K562 (cell line): Measurements from ENCODE around the gene PARD3. TPM values are rescaled to one million over a fixed set of nuclear protein-coding genes. Genes with fewer than 3 reads are reported as not detected.

Experiments
- KDM2B ChIP-seq: fragments of 250-450 bp; sonication (Bioruptor Pico); IDR thresholded peaks from 2 replicates; pipeline ENCODE4 v1.8.0; 2021; ENCODE audit warnings: mild to moderate bottlenecking, moderate library complexity
- ZFP30 ChIP-seq: fragments of 250-450 bp; sonication (Bioruptor Pico); IDR thresholded peaks from 2 replicates; pipeline ENCODE4 v1.8.0; 2022; ENCODE audit warnings: moderate library complexity, mild to moderate bottlenecking, inconsistent platforms, borderline replicate concordance
- ZKSCAN8 ChIP-seq: fragments of 200-800 bp; sonication (Bioruptor generic); IDR thresholded peaks from 2 replicates; pipeline ENCODE4 v1.6.1; 2016; ENCODE audit warnings: missing genetic modification characterization, missing compliant biosample characterization
- ZMIZ1 ChIP-seq, 2 experiments: fragments of 150-350 bp in 1 of 2; IDR thresholded peaks; 2 replicates each; pipeline ENCODE4 v1.6.1; 2012 to 2016; ENCODE audit warnings: low read depth in 2 of 2, low read length in 2 of 2, mild to moderate bottlenecking in 1 of 2, moderate library complexity in 1 of 2
- ZNF584 ChIP-seq: fragments of 200-800 bp; sonication (Bioruptor generic); IDR thresholded peaks from 2 replicates; pipeline ENCODE4 v1.6.1; 2016; ENCODE audit warnings: low read depth, mild to moderate bottlenecking, missing genetic modification characterization, missing compliant biosample characterization
- polyA plus RNA-seq, 8 experiments: library from polyadenylated mRNA; depleted of rRNA in 4 of 8; stranded (reverse) in 5 of 8; unstranded in 3 of 8; fragments of >200 nt; fragmentation: Nextera tagmentation in 2 of 8; fragmentation: Illumina TruSeq in 1 of 8; extraction: Ambion mirVana in 2 of 8; extraction: Trizol in 1 of 8; gene quantifications; 2 replicates each; pipeline versions ENCODE4 v1.2.1 to v1.2.3, GENCODE V29; 2011 to 2014; ENCODE audit warnings: inconsistent platforms in 1 of 8, missing spikeins in 1 of 8
- total RNA-seq, 7 experiments: library from RNA; depleted of rRNA in 6 of 7; stranded (reverse); fragments of >200 nt in 6 of 7; fragmentation: Illumina TruSeq in 2 of 7; extraction: Trizol in 2 of 7; gene quantifications; 2 replicates each; pipeline versions ENCODE4 v1.2.1 to v1.2.3, GENCODE V29; 2011 to 2021; ENCODE audit warnings: low replicate concordance in 1 of 7
- TF ChIP-seq, protein P1 (sequence below): IDR thresholded peaks from 2 replicates; pipeline ENCODE4 v1.6.1; 2014; ENCODE audit warnings: antibody characterized with exemption
- TF ChIP-seq, protein P2 (sequence below): fragments of 450-650 bp; IDR thresholded peaks from 2 replicates; pipeline ENCODE4 v1.6.1; 2016; ENCODE audit warnings: mild to moderate bottlenecking, moderate library complexity

Gene PARD3
- total and polyA plus RNA-seq, 9 of the 15 experiments (the other 6 are each of a cell fraction or from before 2014, with no cell fraction given) = 2.7 to 11.7 (median 7.7) TPM

DNA sequence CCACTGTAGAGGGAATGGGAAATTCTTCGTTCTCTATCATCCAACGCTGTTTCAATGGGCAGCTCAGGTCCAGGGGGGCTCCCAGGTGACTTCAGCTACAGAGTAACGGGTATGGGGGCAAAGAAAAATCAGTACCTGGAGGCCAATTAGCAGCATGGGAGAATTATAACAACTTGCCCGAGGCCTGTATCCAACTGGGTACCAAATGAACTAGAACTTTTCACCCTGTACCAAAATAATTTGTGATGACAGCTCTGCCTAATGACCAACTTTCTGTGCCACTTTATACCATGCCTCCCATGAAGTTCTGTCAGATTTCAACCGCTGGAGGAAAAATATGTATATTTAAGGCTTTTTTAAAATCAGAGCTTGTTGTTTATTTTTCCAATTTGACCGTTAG, 467.1 kb downstream of the PARD3 start (continued):
- TF ChIP-seq ZMIZ1 (IDR thresholded peaks at IDR 0.05; ENCODE audit: low read depth in 2 of 2, low read length in 2 of 2) = no peak
- TF ChIP-seq ZFP30 = no peak
- TF ChIP-seq, protein P1, sequence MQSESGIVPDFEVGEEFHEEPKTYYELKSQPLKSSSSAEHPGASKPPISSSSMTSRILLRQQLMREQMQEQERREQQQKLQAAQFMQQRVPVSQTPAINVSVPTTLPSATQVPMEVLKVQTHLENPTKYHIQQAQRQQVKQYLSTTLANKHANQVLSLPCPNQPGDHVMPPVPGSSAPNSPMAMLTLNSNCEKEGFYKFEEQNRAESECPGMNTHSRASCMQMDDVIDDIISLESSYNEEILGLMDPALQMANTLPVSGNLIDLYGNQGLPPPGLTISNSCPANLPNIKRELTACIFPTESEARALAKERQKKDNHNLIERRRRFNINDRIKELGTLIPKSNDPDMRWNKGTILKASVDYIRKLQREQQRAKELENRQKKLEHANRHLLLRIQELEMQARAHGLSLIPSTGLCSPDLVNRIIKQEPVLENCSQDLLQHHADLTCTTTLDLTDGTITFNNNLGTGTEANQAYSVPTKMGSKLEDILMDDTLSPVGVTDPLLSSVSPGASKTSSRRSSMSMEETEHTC = no peak
- no peak for TF ChIP-seq KDM2B
- TF ChIP-seq ZNF584 (CRISPR knock-in tag) = no peak
- TF ChIP-seq, protein P2, sequence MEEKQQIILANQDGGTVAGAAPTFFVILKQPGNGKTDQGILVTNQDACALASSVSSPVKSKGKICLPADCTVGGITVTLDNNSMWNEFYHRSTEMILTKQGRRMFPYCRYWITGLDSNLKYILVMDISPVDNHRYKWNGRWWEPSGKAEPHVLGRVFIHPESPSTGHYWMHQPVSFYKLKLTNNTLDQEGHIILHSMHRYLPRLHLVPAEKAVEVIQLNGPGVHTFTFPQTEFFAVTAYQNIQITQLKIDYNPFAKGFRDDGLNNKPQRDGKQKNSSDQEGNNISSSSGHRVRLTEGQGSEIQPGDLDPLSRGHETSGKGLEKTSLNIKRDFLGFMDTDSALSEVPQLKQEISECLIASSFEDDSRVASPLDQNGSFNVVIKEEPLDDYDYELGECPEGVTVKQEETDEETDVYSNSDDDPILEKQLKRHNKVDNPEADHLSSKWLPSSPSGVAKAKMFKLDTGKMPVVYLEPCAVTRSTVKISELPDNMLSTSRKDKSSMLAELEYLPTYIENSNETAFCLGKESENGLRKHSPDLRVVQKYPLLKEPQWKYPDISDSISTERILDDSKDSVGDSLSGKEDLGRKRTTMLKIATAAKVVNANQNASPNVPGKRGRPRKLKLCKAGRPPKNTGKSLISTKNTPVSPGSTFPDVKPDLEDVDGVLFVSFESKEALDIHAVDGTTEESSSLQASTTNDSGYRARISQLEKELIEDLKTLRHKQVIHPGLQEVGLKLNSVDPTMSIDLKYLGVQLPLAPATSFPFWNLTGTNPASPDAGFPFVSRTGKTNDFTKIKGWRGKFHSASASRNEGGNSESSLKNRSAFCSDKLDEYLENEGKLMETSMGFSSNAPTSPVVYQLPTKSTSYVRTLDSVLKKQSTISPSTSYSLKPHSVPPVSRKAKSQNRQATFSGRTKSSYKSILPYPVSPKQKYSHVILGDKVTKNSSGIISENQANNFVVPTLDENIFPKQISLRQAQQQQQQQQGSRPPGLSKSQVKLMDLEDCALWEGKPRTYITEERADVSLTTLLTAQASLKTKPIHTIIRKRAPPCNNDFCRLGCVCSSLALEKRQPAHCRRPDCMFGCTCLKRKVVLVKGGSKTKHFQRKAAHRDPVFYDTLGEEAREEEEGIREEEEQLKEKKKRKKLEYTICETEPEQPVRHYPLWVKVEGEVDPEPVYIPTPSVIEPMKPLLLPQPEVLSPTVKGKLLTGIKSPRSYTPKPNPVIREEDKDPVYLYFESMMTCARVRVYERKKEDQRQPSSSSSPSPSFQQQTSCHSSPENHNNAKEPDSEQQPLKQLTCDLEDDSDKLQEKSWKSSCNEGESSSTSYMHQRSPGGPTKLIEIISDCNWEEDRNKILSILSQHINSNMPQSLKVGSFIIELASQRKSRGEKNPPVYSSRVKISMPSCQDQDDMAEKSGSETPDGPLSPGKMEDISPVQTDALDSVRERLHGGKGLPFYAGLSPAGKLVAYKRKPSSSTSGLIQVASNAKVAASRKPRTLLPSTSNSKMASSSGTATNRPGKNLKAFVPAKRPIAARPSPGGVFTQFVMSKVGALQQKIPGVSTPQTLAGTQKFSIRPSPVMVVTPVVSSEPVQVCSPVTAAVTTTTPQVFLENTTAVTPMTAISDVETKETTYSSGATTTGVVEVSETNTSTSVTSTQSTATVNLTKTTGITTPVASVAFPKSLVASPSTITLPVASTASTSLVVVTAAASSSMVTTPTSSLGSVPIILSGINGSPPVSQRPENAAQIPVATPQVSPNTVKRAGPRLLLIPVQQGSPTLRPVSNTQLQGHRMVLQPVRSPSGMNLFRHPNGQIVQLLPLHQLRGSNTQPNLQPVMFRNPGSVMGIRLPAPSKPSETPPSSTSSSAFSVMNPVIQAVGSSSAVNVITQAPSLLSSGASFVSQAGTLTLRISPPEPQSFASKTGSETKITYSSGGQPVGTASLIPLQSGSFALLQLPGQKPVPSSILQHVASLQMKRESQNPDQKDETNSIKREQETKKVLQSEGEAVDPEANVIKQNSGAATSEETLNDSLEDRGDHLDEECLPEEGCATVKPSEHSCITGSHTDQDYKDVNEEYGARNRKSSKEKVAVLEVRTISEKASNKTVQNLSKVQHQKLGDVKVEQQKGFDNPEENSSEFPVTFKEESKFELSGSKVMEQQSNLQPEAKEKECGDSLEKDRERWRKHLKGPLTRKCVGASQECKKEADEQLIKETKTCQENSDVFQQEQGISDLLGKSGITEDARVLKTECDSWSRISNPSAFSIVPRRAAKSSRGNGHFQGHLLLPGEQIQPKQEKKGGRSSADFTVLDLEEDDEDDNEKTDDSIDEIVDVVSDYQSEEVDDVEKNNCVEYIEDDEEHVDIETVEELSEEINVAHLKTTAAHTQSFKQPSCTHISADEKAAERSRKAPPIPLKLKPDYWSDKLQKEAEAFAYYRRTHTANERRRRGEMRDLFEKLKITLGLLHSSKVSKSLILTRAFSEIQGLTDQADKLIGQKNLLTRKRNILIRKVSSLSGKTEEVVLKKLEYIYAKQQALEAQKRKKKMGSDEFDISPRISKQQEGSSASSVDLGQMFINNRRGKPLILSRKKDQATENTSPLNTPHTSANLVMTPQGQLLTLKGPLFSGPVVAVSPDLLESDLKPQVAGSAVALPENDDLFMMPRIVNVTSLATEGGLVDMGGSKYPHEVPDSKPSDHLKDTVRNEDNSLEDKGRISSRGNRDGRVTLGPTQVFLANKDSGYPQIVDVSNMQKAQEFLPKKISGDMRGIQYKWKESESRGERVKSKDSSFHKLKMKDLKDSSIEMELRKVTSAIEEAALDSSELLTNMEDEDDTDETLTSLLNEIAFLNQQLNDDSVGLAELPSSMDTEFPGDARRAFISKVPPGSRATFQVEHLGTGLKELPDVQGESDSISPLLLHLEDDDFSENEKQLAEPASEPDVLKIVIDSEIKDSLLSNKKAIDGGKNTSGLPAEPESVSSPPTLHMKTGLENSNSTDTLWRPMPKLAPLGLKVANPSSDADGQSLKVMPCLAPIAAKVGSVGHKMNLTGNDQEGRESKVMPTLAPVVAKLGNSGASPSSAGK = no peak
- no peak for TF ChIP-seq ZKSCAN8 (CRISPR knock-in tag)
